HEK293T (cell line): Measurements from ENCODE around the gene C3orf70.

Experiments used
- CTCF ChIA-PET: fragments of 350-600 bp; formaldehyde crosslinking; extraction: SDS; loops from one replicate; lab custom pipeline; 2021; ENCODE audit warnings: antibody characterized with exemption, inconsistent platforms; lab: Yijun Ruan, JAX
- POLR2A ChIA-PET: fragments of 350-600 bp; formaldehyde crosslinking; extraction: SDS; loops from one replicate; lab custom pipeline; 2020; ENCODE audit warnings: antibody characterized with exemption, inconsistent platforms; lab: Yijun Ruan, JAX
- DNase-seq: peaks from one replicate; pipeline ENCODE4 v3.0.0; 2012; ENCODE audit warnings: mixed read lengths; ENCODE audit errors: extremely low spot score
- ARNT ChIP-seq: fragments of 450-650 bp; IDR thresholded peaks from 2 replicates; pipeline ENCODE4 v1.6.1; 2017; ENCODE audit warnings: mild to moderate bottlenecking
- BHLHE40 ChIP-seq: fragments of 450-650 bp; IDR thresholded peaks from 2 replicates; pipeline ENCODE4 v1.6.1; 2016; ENCODE audit warnings: mild to moderate bottlenecking, moderate library complexity, borderline replicate concordance
- CTBP1 ChIP-seq: fragments of 450-650 bp; IDR thresholded peaks from 2 replicates; pipeline ENCODE4 v1.6.1; 2016; ENCODE audit warnings: borderline replicate concordance
- ELF4 ChIP-seq: fragments of 450-650 bp; IDR thresholded peaks from 2 replicates; pipeline ENCODE4 v1.6.1; 2017; ENCODE audit warnings: antibody characterized with exemption
- FOXA1 ChIP-seq: fragments of 450-650 bp; IDR thresholded peaks from 2 replicates; pipeline ENCODE4 v1.6.1; 2016; ENCODE audit warnings: mild to moderate bottlenecking
- FOXK2 ChIP-seq: fragments of 450-650 bp; IDR thresholded peaks from 2 replicates; pipeline ENCODE4 v1.6.1; 2016; ENCODE audit warnings: mild to moderate bottlenecking
- FOXM1 ChIP-seq: fragments of 450-650 bp; IDR thresholded peaks from 2 replicates; pipeline ENCODE4 v1.6.1; 2017; ENCODE audit warnings: mild to moderate bottlenecking, borderline replicate concordance
- HDGF ChIP-seq: fragments of 450-650 bp; IDR thresholded peaks from 2 replicates; pipeline ENCODE4 v1.6.1; 2017; ENCODE audit warnings: antibody characterized with exemption, borderline replicate concordance
- L3MBTL2 ChIP-seq: fragments of 450-650 bp; conservative IDR thresholded peaks from 2 replicates; pipeline ENCODE4 v1.6.1; 2016; ENCODE audit warnings: mild to moderate bottlenecking
- LEF1 ChIP-seq: fragments of 450-650 bp; IDR thresholded peaks from 2 replicates; pipeline ENCODE4 v1.6.1; 2017; ENCODE audit warnings: mild to moderate bottlenecking, borderline replicate concordance
- NFRKB ChIP-seq: fragments of 450-650 bp; IDR thresholded peaks from 2 replicates; pipeline ENCODE4 v1.6.1; 2016; ENCODE audit warnings: mild to moderate bottlenecking, moderate library complexity
- SP1 ChIP-seq: fragments of 450-650 bp; IDR thresholded peaks from 2 replicates; pipeline ENCODE4 v1.6.1; 2017
- SUZ12 ChIP-seq: fragments of 450-650 bp; IDR thresholded peaks from 2 replicates; pipeline ENCODE4 v1.6.1; 2016; ENCODE audit warnings: mild to moderate bottlenecking
- TARDBP ChIP-seq: fragments of 450-650 bp; IDR thresholded peaks from 2 replicates; pipeline ENCODE4 v1.6.1; 2016
- ZNF384 ChIP-seq: fragments of 450-650 bp; IDR thresholded peaks from 2 replicates; pipeline ENCODE4 v1.6.1; 2016
- TF ChIP-seq, protein P1 (sequence below): fragments of 450-650 bp; IDR thresholded peaks from 2 replicates; pipeline ENCODE4 v1.6.1; 2016

C3orf70 gene

DNA sequence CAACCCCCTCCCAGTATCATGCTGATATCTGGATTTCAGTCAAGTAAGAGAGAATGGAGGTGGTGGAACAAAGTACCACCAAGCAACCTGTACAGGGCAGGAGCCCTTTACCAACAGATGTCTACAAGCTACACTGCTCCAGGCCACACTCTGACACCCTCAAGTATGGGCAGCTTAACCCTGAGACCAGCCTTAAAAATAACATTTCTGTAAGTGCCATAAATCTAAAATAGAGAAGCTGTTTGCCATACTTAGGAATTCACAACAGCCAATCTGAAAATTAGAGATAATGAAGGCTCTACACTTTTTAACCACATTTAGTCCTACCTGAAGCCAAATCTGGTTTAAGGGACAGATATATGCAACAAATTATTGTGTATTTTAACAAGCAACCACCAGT lies 59.7 kb downstream of the C3orf70 start:
- CTCF ChIA-PET: no interaction called here
- POLR2A ChIA-PET: no interaction called here

DNA sequence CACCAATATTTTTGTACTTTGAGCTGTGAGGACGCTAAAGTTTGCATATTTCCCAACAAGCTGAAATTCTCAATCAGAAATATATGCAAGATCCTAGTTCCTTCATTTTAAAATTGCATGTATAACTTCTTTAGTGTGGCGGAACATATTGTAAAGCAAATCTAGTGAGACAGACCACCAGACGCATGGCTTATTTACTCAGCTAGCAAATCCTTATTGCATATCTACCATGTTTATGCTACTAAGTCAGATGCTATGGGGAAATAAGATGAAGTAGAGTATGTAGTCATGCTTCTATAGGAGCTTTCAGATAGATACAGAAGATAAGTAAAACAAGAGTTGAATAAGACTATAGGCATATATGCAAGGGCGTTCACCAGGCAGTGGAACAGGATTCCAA lies 62.0 kb downstream of the C3orf70 start:
- ChIA-PET CTCF (no interaction called here), POLR2A (no interaction called here)
- TF ChIP-seq BHLHE40: no peak
- no peak for TF ChIP-seq FOXM1
- TF ChIP-seq SUZ12: no peak
- TF ChIP-seq LEF1: no peak
- TF ChIP-seq, protein P1, sequence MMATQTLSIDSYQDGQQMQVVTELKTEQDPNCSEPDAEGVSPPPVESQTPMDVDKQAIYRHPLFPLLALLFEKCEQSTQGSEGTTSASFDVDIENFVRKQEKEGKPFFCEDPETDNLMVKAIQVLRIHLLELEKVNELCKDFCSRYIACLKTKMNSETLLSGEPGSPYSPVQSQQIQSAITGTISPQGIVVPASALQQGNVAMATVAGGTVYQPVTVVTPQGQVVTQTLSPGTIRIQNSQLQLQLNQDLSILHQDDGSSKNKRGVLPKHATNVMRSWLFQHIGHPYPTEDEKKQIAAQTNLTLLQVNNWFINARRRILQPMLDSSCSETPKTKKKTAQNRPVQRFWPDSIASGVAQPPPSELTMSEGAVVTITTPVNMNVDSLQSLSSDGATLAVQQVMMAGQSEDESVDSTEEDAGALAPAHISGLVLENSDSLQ: no peak
- no peak for TF ChIP-seq SP1
- no peak for TF ChIP-seq L3MBTL2
- no peak for DNase-seq

More for the DNA sequence above, 59.7 kb downstream of the C3orf70 start:
- TF ChIP-seq ELF4 (no peak), BHLHE40 (no peak), TARDBP (no peak), FOXK2 (no peak), ZNF384 (no peak), SUZ12 (no peak), HDGF (no peak), CTBP1 (no peak), NFRKB (no peak), LEF1 (no peak), L3MBTL2 (no peak), SP1 (no peak), ARNT (no peak), FOXA1 (no peak), FOXM1 (no peak)
- TF ChIP-seq, protein P1: no peak
- DNase-seq: no peak

DNA sequence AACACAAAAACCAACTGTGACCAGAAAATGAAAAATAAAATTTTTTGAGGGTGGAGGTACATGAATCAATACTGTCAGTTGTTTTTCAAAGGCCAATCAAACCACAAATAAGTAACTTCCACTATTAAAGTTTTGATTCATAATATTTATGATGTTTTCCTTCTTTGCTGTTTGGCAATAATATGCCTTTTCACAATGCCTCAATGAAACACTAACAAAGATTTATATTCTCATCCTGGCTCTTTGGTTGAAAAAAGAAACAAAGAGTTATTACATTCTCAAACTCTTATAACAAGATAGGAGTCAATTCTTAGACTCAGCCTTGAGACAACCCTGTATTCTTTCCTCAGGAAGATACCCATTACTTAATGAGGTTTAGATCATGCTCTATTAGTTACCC lies 63.1 kb downstream of the C3orf70 start:
- CTCF ChIA-PET: no interaction called here
- POLR2A ChIA-PET: no interaction called here
- DNase-seq: no peak
- no peak for TF ChIP-seq BHLHE40
- no peak for TF ChIP-seq LEF1
- no peak for TF ChIP-seq FOXA1
- TF ChIP-seq ZNF384: no peak
- TF ChIP-seq ARNT: no peak
- no peak for TF ChIP-seq CTBP1
- TF ChIP-seq HDGF: no peak
- no peak for TF ChIP-seq SUZ12
- TF ChIP-seq FOXK2: no peak
- TF ChIP-seq ELF4: no peak
- no peak for TF ChIP-seq TARDBP
- no peak for TF ChIP-seq NFRKB
- no peak for TF ChIP-seq L3MBTL2
- TF ChIP-seq SP1: no peak
- TF ChIP-seq FOXM1: no peak
- TF ChIP-seq, protein P1: no peak

DNA sequence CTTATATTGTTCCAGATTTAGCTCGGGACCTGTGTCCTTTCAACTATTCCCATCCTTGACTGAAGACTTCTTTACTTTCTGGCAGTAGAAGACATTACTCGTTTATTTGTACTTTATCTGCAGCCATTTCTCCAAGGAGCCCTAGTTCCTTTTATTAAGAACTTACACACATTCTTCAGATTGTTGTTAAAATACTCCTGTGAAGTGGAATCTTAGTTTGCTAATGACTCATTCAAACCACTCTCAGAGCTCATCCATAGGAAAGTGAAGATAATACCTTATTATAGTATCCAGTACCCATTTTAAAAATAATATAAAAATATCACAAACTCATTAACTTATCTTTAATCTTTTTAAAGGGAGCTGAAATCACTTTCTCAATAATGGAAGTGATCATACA lies 63.5 kb downstream of the C3orf70 start:
- CTCF ChIA-PET: no interaction called here
- TF ChIP-seq BHLHE40 (no peak), L3MBTL2 (no peak), ARNT (no peak), FOXM1 (no peak), LEF1 (no peak), FOXK2 (no peak), ZNF384 (no peak), CTBP1 (no peak), HDGF (no peak), ELF4 (no peak)
- TF ChIP-seq, protein P1: no peak
- no peak for DNase-seq
- POLR2A ChIA-PET: no interaction called here

DNA sequence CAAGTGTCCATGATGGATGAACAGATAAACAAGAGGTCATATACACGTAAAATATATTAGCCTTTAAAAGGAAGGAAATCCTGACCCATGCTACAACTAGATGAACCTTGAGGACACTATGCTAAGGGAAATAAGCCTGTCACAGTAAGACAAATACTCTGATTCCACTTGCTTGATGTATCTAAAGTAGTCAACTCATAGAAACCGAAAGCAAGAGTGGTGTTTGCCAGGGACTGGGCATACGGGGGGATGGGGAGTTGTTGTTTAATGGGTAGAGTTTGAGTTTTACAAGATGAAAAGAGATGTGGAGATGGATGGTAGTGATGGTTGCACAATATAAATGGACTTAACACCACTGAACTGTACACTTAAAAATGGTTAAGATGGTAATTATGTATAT lies 65.4 kb downstream of the C3orf70 start:
- no peak for DNase-seq
- ChIA-PET POLR2A (no interaction called here), CTCF (no interaction called here)
- TF ChIP-seq HDGF: no peak
- TF ChIP-seq ARNT: no peak
- TF ChIP-seq, protein P1: no peak
- TF ChIP-seq TARDBP: no peak
- TF ChIP-seq SP1: no peak
- TF ChIP-seq ZNF384: no peak
- TF ChIP-seq FOXA1: no peak
- no peak for TF ChIP-seq SUZ12
- no peak for TF ChIP-seq L3MBTL2
- TF ChIP-seq BHLHE40: no peak
- TF ChIP-seq CTBP1: no peak
- TF ChIP-seq FOXK2: no peak
- no peak for TF ChIP-seq ELF4
